HG03439 (cell line): Measurements from ENCODE around the gene GMPPA.

ENCODE experiments used
- ATAC-seq: cut with Tn5 transposase; IDR thresholded peaks from one replicate; pipeline ENCODE4 v1.9.1; 2021; ENCODE audit warnings: mild to moderate bottlenecking, moderate library complexity; ENCODE audit not compliant: unreplicated experiment

The GMPPA gene

GRCh38 chr2:219484343-219485200, 14.1 kb upstream of the GMPPA start:
- ATAC-seq = no peak

GRCh38 chr2:219485201-219485580, 13.5 kb upstream of the GMPPA start:
- no peak for ATAC-seq

- no peak for ATAC-seq
Observed at GRCh38 chr2:219486380-219486959, 12.2 kb upstream of the GMPPA start.

- ATAC-seq = no peak
Observed at GRCh38 chr2:219488149-219488843, 10.4 kb upstream of the GMPPA start.

- ATAC-seq = no peak
Observed at GRCh38 chr2:219488844-219489194, 9.9 kb upstream of the GMPPA start.

- no peak for ATAC-seq
Observed at GRCh38 chr2:219489315-219489714, 9.4 kb upstream of the GMPPA start.

GRCh38 chr2:219490186-219490585, 8.5 kb upstream of the GMPPA start:
- no peak for ATAC-seq

- ATAC-seq = no peak
Observed at GRCh38 chr2:219490600-219491130, 8.0 kb upstream of the GMPPA start.

GRCh38 chr2:219491278-219491963, 7.3 kb upstream of the GMPPA start:
- no peak for ATAC-seq

- ATAC-seq = no peak
Observed at GRCh38 chr2:219492575-219492974, 6.1 kb upstream of the GMPPA start.

GRCh38 chr2:219493086-219493485, 5.6 kb upstream of the GMPPA start:
- ATAC-seq = no peak

GRCh38 chr2:219494952-219495530, 3.6 kb upstream of the GMPPA start:
- no peak for ATAC-seq

GRCh38 chr2:219495531-219496122, 3.1 kb upstream of the GMPPA start:
- ATAC-seq = no peak

- no peak for ATAC-seq
Observed at GRCh38 chr2:219496247-219496824, 2.4 kb upstream of the GMPPA start.

GRCh38 chr2:219496825-219497494, 1.7 kb upstream of the GMPPA start:
- no peak for ATAC-seq

- ATAC-seq = no peak
Observed at GRCh38 chr2:219497495-219498279, 1.0 kb upstream of the GMPPA start.

- no peak for ATAC-seq
Observed at GRCh38 chr2:219499058-219499307, 292 bp downstream of the GMPPA start.

- no peak for ATAC-seq
Observed at GRCh38 chr2:219499555-219499954, 864 bp downstream of the GMPPA start.

- no peak for ATAC-seq
Observed at GRCh38 chr2:219500135-219500534, 1.4 kb downstream of the GMPPA start.
